GM12892 (cell line): ENCODE results near the gene PDE6B.

ENCODE experiments used
- DNase-seq: peaks from one replicate; pipeline ENCODE4 v3.0.0; 2011; ENCODE audit not compliant: insufficient read length
- FAIRE-seq: peaks from 2 replicates; lab custom pipeline; 2011; peaks lifted over from hg19 to GRCh38; lab: Jason Lieb, UNC
- POLR2A ChIP-seq: IDR thresholded peaks from 2 replicates; pipeline ENCODE4 v1.6.1; 2011; ENCODE audit warnings: low read depth, low read length, control low read depth
- POLR2AphosphoS5 ChIP-seq: IDR thresholded peaks from 2 replicates; pipeline ENCODE4 v1.6.1; 2011; ENCODE audit warnings: low read depth, low read length, control low read depth
- TAF1 ChIP-seq: IDR thresholded peaks from 2 replicates; pipeline ENCODE4 v1.6.1; 2011; ENCODE audit warnings: low read depth, mild to moderate bottlenecking, control low read depth, low read length, borderline replicate concordance

PDE6B gene

DNA sequence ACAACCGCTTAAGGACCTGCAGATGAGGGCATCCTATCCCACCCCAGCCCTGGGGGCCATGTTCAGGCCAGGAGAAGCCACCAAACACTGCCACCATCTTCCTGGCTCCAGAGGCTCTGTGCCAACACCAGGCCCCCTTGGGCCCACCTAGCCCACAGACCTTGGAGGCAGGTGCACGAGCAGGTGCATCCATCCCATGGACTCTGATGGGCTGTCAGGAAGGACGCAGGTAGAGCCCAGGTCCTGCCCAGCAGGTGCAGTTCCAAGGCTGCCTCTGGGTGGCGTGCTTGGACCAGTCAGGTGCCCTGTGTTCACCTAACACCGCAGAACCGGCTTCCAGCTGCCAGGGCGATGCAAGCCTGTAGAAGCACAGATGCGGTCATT, 22.8 kb upstream of the PDE6B start:
- no peak for DNase-seq
- no peak for FAIRE-seq
- no peak for TF ChIP-seq POLR2A
- TF ChIP-seq POLR2AphosphoS5 = no peak
- no peak for TF ChIP-seq TAF1

- no peak for DNase-seq
- no peak for FAIRE-seq
- TF ChIP-seq POLR2A (no peak), TAF1 (no peak), POLR2AphosphoS5 (no peak)
These were observed 21.2 kb upstream of the PDE6B start for GRCh38 chr4:604131-604530.

GRCh38 chr4:605702-606425, 19.5 kb upstream of the PDE6B start:
- FAIRE-seq (no peak), DNase-seq (no peak)
- TF ChIP-seq TAF1 = no peak
- no peak for TF ChIP-seq POLR2A
- TF ChIP-seq POLR2AphosphoS5 = no peak

DNA sequence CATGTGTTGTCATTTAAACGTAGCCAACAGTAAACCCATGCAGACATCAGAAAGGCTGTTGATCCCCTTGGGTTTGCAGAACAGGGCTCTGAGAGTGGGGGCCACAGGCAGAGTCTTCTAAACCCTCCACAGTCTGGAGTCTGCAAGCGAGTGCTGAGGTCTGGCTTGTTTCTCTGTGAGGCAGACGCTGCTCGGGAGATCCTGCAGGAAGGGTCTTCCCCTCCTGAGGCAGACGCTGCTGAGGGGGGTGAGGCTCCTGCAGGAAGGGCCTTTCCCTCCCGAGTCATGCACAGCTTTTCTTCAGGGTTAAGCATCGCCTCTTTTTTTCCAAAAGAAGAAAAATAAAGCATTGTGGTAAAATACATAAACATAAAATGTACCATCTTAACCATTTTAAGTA, 17.1 kb upstream of the PDE6B start:
- DNase-seq (no peak), FAIRE-seq (no peak)

GRCh38 chr4:609400-610050, 15.8 kb upstream of the PDE6B start:
- FAIRE-seq (no peak), DNase-seq (no peak)
- no peak for TF ChIP-seq POLR2AphosphoS5
- no peak for TF ChIP-seq POLR2A
- TF ChIP-seq TAF1 = no peak

More for the DNA sequence above, 17.1 kb upstream of the PDE6B start:
- TF ChIP-seq POLR2A (no peak), POLR2AphosphoS5 (no peak), TAF1 (no peak)

DNA sequence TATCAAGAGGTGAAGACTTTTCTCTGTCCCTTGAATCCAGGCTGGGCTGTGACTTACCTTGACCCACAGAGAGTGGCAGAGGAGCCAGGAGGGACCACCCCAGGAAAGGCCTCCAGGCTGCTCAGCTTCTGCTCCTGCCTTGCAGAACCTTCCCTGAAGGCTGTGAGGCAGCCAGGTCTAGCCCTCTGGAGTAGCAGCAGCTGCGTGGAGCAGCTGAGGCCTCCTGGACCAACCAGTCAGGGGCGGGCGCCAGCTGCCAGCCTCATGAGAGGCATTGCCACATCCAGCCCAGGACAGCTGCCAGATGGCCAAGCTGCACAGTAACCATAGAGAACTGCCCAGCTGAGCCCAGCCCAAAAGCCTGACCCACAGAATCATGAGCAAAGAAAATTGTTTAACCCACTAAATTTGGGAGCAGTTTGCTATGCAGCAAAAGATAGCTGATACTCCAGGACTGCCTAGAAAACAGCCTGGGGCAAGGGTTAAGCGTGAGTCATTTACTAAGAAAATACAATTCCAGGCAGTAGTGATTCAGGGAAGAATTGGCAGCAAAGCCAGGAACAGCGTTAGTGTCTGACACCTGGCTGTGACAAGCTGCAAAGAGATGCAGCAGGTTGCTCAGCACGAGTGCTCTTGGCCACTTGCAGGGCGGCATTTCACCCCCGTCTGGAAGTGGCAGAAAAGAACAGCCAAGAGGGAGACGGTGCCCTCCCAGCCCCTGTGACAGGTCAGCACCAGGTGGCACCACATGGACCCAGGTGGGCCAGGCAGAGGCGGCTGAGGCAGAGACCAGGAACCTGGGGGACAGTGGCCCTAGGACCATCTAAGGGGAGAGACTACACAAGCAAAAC, 14.7 kb upstream of the PDE6B start:
- no peak for DNase-seq

GRCh38 chr4:612052-612748, 13.2 kb upstream of the PDE6B start:
- FAIRE-seq = no peak
- TF ChIP-seq POLR2A = no peak
- TF ChIP-seq TAF1 = no peak
- TF ChIP-seq POLR2AphosphoS5 = no peak
- DNase-seq = no peak

More for the DNA sequence above, 14.7 kb upstream of the PDE6B start:
- no peak for FAIRE-seq
- TF ChIP-seq POLR2AphosphoS5 (no peak), POLR2A (no peak), TAF1 (no peak)

GRCh38 chr4:612749-613125, 12.6 kb upstream of the PDE6B start:
- no peak for TF ChIP-seq POLR2A
- FAIRE-seq (no peak), DNase-seq (no peak)

GRCh38 chr4:613126-613525, 12.2 kb upstream of the PDE6B start:
- no peak for TF ChIP-seq POLR2A
- no peak for TF ChIP-seq POLR2AphosphoS5
- no peak for TF ChIP-seq TAF1
- no peak for FAIRE-seq
- DNase-seq = no peak

DNA sequence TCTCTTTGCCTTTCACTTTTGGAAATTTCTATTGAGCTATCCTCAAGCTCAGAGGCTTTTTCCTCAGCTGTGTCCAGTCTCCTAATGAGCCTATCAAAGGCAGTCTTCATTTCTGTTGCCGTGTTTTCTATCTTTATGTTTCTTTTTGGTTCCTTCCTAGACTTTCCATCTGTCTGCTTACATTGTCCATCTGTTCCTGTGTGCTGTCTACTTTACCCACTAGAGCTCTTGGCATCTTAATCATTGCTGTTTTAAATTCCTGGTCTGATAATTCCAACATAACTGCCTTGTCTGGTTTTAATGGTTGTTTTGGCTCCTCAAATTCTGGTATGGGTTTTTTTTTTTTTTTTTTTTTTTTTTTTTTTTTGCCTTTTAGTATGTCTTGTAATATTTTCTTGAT, 9.3 kb upstream of the PDE6B start:
- TF ChIP-seq POLR2AphosphoS5 (no peak), POLR2A (no peak), TAF1 (no peak)
- FAIRE-seq = no peak
- DNase-seq = no peak

DNA sequence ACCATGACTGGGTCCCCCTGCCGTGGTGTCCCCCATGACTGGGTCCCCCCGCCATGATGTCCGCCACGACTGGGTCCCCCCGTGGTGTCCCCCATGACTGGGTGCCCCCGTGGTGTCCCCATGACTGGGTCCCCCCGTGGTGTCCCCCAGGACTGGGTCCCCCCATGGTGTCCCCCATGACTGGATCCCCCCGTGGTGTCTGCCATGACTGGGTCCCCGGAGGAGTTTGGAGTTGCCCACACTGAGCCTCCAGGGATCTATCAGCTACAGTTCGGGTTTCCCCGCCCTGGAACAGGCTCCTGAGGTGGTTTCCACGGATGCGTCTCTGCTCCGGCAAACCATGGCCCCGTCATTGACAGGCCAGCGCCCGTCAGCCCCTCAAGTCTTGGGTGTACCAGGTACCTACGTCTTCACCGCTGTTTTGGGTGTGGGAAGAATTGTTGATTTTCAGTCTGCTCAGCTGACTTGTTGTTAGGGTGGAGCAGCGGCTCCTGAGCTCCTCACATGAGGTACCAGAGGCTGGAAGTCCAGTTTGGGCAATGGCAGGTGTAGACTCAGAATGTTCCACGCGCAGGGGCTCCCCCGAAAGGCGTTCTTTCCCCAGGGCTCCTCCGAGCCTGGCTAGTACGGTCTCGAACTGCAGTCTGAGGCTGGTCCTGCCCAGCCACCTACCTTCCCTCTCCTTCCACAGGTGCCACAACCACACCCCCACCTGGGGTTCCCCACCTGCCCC, 8.3 kb upstream of the PDE6B start:
- FAIRE-seq (no peak), DNase-seq (no peak)
- TF ChIP-seq POLR2A (no peak), TAF1 (no peak), POLR2AphosphoS5 (no peak)
